GM19395 (cell line): ENCODE results near the gene ACSF2.
A peak's percentile ranks its signal among the peaks of the same experiment; 100 is the strongest.
"Not testable (repeated sequence)": the region's sequence is repeated elsewhere in the genome, so short reads cannot be mapped to it uniquely, and the experiment has no call there.

ENCODE experiments used
- ATAC-seq: cut with Tn5 transposase; IDR thresholded peaks from one replicate; pipeline ENCODE4 v1.9.1; 2021; ENCODE audit warnings: mild to moderate bottlenecking, moderate library complexity; ENCODE audit not compliant: unreplicated experiment

ACSF2 gene

DNA sequence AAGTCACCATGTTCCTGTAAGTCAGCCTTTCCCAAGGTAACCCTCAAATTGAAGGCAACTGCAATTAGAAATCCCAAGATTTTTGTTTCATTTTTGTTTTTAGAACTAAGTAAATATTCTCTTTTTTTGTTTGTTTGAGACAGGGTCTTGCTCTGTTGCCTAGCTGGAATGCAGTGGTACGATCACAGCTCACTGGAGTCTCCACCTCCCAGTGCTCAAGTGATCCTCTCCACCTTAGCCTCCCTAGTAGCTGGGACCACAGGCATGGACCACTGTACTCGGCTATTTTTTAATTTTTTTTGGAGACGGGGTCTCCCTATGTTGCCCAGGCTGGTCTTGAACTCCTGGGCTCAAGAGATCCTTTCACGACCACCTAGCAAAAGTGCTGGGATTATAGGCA lies 18.1 kb upstream of the ACSF2 start:
- no peak for ATAC-seq

DNA sequence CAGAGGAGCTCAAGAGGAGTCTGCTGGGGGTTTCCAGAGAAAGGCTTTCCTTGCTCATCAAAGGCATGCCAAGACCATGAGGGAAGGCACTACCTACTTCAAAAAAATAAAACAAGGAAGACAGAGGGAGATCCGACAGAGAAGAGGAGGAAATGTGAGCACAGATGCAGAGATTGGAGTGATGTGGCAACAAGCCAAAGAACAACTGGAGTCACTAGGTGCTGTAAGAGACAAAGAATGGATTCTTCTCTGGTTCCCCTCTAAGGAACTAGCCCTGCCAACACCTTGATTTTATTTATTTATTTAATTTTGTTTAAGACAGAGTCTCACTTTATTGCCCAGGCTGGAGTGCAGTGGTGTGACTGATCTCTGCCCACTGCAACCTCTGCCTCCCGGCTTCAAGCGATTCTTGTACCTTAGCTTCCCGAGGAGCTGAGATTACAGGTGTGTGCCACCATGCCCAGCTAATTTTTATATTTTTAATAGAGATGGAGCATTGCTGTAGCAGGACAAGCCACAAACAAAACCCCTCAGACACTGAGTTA lies 13.8 kb upstream of the ACSF2 start:
- ATAC-seq = no peak

DNA sequence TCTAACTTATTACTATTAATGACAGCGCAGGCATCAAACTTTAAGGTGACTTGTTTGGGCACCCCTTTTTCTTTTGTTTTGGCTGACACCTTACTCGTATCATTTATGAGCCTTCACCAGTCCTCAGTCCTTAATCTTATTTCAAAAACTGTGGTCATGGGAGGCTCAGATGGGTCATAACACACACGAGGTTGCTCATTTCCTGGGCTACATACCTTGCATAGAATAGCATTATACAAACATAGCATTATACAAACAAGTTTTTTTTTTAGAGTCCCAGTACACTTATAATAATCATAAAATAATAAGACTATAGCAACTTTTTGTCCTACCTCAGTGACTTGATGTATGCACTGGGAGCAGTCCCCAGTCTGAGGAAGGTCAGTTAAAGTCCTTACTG lies 11.2 kb upstream of the ACSF2 start:
- ATAC-seq = no peak

DNA sequence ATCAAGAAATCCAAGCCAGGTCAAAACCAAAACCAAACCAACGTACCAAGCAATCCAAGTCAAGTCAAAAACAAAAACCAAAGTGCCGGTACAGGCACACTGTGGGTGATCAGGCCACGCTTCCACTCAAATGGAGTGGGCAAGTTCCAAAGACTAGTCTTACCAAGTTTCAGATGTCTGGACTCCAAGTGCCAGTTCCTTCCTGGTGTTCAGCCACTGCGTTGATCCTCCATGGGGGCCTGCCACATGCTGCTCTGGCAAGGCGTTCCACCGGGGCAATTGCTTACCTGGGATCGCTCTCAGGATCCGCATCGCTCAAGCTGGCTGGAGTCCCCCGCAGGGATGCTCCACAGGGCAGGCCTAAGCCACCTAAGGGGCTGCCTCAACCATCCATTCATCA lies 6.4 kb upstream of the ACSF2 start:
- ATAC-seq = not testable (repeated sequence)

DNA sequence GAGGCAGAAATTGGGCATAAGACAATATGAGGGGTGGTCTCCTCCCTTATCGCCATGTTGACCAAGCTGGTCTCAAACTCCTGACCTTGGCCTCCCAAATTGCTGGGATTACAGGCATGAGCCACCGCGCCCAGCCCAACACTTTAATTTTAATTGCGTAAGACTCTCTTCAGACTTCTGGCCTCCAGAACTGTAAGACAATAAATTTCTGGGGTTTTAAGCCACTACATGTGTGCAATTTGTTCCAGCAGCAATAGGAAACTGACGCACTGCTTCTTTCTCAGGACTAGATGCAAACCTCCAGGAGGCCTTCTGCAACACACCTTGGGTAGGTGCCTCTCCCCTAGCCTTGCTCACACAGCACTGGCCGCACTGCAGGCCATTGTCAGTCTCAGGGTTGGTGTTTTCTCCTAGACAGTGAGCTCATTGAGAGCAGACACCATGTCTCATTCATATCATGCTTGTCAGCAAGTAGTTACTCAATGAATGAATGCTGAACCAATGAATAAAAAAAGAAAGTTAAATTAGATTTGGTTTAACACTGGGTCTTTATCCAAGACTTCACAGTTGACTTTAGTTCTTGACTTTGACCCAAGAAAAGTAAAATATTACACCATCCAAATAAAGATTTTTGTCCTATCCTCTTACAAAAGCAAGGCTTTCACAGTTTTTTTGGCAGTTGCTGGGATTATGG lies 5.5 kb upstream of the ACSF2 start:
- no peak for ATAC-seq

DNA sequence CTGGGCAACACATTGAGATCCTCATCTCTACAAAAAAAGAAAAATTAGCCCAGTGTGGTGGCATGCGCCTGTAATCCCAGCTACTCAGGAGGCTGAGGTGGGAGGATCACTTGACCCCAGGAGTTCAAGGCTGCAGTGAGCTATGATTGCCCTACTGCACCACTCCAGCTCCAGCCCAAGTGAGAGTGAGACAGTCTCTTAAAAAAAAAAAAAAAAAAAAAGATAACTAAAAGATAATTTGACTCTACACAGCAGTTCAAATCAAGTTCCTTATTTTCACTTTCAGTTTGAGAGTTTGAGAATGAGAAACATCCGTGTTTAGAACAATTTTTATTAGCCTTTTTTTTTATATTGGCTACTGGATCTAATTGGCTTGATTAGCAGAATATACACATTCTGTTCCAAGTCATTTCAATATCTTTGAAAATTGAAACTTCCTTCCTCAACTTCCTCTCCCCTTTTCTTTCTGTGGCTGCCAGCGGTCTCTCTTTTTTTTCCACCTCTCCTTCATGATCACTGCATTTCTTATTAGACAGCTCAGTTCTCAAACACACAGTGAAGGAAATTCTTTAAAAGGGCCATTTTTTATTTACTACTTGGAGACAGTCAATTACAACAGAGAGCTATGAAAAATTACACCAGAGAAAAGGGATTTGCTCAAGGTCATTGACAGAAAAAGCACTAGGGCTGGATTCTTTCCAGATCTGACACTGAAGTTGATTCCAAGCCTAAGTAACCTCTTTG lies 4.5 kb upstream of the ACSF2 start:
- no peak for ATAC-seq

DNA sequence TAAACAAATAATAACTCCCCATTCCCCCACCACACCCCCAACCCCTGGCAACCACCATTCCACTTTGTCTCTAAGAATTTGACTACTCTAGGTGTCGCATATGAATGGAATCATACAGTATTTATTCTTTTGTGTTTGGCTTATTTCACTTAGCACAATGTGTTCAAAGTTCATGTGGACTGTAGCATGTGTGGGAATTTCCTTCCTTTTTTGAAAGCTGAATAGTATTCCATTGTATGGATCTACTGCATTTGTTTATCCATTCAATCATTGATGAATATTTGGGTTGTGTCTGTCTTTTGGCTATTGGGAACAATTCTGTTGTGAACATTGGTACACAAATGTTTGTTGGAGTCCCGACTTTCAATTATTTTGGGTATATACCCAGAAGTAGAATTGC lies 3.3 kb upstream of the ACSF2 start:
- ATAC-seq = no peak

DNA sequence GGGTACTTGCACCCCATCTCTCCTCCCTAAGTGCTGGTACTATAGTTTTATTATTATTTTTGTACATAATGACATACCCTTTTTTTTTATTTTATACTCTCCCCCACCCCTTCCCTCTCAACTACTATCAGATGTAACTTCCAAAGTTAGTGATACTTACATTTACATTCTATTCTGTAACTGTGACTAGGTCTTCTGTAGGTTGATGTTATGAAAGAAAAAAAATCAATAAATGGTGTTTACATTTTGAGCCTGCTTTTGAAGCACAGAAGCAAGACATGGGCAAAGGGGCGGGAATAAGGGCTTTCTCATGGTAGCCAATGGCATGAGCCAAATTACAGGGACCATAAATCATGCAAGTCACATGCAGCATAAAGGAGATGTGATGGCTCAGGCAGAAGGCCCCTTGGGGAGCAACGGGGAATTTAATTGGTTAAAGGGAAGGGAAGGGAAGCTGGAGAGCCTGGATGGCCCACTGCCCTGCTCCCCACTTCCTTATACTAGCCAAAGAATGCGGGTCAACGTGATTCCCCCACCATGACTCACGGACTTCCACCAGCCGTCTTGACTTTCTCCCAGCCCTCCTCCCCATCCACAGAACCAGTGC lies 2.4 kb upstream of the ACSF2 start:
- no peak for ATAC-seq

DNA sequence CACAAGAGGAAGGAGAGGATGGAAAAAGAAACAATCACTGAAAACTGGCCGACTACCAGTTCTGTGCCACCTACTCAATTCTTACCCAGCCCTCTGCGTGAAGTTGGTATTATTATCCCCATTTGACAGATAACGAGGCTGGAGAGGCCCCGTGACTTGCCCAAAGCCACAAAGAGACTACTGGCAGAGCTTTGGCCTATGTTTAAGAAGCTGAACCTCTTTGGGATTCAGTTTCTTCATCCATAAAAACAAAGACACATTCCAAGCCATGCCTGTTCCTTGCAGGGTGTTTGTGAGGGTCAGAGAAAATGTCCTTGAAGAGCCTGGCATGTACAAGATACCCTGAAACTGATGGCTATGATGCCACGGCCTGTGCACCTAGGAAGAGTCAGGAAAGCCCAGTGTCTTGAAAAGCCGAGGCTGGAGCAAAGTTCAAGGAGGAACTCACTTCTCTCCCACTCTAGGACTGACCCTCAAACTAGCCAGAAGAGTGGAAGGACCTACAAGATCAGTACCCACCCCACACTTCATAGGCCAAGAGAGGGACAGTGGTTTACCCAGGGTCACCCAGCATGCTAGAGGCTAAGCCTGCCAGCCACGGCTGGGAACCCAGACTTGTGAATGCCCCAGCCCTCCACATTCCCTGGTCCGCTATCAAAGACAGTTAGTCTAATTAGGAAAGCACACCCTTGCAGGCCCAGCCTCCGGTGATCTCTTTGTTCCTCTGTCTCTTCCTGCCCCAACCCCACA lies 1.6 kb upstream of the ACSF2 start:
- no peak for ATAC-seq

DNA sequence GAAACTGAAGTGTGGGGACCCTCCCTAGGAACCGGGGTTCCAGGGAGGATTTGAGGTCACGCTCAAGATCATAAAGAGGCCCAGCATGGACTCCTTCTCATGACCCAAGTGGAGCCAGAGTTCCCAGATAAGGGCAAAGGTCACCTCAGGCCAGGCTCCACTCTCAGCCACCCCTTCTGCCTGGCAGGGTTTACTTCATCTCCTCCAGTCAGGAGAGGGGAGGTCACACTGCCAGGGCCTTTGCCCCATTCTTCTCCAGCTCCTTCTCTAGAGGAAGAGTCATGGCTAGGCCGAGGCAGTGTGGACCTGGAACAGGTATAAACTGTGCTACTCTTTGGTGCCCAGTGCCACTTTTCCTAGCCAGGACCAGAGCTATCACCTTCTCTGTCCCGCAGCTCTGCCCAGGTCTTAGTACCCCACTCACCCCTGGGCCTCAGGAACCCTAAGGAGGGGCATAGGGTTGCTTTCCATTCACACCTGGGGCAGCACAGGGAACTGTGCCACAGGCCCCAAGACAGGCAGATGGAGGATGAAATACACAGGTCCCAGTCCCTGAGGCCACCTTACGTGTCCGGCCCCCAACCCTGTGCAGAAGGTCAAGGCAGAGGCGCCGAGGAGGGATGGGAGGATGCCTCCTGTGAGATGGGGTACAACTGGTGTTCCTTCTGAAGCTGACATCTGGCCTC lies 879 bp upstream of the ACSF2 start:
- ATAC-seq = no peak

DNA sequence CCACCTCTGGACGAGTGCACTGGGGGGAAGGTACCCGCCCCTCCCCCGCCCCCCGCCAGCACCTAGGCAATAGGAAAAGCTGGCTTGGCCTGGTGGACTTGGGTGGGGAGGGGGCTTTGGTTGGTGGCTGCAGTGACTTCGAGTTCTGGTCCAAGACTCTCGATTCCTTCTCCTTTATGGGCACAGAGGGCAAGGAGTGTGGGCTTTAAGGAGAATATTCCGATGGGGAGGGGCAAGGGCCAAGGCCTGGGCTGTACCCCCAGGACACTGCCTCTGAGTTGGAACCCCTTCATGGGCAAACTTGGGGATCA lies 409 bp downstream of the ACSF2 start:
- peak; percentile 26 for ATAC-seq

DNA sequence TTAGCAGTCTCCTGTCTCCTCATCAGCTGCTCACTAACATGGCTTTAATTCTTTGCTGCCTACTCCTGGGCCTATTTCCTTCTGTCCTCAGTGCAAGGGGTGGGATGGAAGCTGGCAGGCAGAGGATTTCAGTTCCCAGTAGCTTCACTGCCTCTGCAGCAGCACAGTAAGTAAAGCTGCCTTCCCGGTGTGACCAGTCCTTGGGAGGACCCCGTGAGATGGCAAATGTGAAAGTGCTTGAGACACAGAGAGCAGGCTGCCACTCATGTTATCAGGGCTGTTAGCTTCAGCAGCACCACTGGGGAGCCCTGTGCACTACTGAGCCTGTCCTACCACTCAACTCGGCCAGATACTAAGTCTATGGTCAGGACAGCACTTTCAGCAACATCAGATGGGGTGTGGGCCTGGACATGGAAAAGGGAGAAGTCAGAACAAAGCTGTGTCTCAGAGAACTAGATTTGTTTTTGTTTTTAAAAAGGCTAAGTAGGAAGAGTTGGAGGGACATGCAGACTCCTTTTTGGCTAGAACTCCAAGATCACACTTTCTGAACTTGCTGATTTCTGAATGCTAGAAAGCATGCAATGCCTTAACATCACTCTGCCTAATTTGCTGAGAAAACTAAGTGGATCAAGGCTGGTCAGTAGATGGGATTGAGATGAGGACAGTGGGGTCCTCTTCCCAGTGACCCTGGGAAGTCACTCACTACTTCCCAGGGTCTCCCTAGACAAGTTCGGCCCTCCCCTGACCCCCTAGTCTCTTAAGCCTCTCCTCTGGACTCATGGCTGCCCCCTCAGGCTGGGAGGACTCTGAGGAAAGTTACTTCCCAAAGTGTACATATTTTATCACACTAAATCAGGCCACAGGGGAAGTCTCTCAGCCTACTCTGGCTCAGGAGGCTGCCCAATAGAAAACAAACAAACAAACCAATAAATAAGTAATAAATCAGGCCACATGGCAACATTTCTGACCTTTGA lies 1.1 kb downstream of the ACSF2 start:
- peak; percentile 31 for ATAC-seq

DNA sequence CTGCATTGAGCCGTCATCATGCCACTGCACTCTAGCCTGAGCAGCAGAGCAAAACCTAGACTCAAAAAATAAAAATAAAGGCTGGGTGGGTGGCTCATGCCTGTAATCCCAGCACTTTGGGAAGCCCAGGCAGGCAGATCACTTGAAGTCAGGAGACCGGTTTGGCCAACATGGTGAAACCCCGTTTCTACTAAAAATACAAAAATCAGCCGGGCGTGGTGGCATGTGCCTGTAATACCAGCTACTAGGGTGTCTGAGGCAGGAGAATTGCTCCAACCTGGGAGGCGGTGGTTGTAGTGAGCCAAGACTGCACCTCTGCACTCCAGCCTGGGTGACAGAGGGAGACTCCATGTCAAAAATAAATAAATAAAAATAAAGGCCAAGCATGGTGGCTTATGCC lies 2.1 kb downstream of the ACSF2 start:
- ATAC-seq = not testable (repeated sequence)

DNA sequence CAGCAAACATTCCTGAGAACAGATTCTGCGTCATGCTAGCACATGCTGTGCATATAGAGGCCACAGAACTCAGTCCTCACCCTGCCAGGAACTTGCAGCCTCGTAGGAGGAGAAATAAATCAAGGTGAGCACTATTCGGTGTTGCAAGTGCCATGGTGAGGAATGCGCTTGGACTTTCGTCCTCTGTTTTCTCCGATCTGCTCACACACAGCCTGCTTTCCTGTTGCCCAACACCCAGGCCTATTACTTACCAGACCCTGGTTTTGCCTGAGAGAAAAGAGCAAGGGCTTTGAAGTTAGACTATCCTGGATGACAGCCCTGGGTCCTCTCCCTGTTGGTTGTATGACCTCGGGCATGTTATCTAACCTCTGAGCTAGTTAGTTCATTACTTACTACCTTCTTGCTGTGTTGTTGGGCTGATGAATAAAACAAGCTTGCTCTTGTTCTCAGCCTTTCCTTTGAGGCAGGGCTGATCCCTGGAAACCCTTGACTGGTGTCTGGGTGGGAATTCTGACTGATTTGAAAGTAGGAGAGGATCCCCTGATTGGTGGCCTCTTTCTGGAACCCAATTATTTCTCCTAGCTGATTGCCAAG lies 2.9 kb downstream of the ACSF2 start:
- ATAC-seq = no peak

DNA sequence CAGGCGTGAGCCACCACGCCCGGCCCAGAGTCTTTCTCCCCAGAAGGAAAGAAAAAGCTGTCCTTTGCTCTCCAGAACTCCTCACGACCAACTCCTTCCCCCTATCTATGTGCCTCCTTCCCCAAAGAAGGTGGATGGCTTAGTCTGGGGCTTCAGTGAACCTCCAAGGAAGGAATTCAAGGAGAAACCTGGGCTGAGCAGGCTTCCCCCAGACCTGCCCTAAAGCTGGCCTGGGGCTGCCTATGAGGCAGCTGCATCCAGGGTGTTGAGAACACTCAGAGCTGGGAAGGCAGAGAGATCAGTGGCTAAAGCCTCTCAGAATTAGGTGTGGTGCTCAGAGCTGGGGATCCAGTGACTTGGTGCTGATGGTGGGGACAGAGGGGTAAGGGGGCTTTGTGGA lies 3.8 kb downstream of the ACSF2 start:
- ATAC-seq = no peak

DNA sequence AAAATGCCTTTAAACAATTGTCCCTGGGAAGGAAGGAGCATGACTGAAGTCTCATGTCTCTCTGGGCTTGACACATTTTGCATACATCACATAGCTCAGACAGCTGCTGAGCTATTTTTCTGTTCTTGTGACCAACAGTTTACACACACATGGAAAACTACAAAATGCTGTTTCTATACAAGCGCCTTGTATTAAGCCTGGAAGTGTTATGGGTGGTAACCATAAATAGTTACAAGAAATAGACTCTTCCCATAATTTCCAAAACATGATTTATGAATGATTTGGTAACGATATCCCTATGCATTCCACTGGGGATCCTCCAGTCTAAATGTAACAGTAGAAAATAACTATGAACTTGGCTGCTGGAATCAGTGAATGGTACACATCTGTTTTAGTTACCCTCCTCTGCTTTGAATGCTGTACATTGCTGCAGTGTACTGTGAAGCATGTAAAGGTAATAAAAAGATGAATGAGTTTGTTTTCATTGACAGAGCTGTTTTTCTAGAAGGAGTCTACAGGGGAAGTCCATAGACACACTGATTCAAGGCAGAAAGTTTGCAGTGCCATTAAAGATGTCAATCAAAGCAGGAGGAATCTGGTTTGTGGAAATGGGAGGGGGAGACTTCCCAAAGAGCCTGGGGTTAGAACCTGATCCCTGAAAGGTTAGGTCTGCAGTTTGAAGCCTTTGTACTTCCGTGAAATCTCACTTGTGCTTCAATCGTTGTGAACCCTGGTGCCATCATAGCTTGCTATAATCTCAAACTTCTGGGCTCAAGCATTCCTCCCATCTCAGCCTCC lies 5.0 kb downstream of the ACSF2 start:
- no peak for ATAC-seq

DNA sequence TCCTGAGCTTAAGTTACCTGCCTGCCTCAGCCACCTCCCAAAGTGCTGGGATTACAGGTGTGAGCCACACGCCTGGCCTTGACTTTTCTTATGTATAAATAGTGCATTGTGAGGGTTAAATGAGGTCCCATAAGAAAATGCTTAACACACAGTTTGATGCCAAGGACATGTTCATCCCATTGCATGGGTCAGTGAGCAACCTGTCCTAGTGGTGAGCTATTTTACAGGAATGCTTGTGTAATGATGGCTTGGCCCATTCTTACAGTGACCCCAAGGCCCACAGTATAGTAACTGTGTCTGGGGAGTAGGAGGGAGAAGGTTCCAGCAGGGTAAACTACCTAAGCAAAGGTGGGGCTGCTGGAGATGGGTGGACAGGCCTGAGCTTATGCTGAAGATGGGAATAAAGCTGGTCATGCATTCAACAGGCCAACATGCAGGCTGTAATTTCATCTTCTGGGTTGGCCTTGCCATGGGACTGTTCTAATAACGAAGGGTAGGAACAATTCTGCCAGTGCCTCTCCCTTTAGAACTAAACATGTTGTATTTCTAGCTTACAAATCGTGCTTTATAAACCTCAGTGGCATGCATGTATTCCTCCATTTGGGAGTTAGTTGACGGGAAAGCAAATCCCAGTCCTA lies 6.2 kb downstream of the ACSF2 start:
- no peak for ATAC-seq

DNA sequence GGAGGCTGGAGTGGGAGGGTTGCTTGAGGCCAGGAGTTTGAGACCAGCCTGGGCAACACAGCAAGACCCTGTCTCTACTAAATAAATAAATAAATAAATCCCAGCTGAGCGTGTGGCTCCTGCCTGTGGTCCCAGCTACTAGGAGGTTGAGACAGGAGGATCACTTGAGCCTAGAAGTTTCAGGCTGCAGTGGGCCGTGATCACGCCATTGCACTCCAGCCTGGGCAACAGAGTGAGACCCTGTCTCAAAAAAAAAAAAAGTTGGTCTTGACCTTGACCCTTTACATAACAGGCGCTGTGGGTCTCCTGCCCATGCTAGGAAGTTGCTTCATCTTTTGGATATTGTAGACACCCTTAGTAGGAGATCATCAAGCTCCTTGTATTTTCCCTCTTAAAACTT lies 11.4 kb downstream of the ACSF2 start:
- no peak for ATAC-seq
